Prostate gland (tissue), 2 donors: Measurements from ENCODE around the gene DUOX1.

Experiments
- CTCF ChIP-seq, 4 experiments: fragments of 200-600 bp in 2 of 4; fragments of 450-650 bp in 2 of 4; sonication (generic) in 2 of 4; IDR thresholded peaks; 1 replicate in 3 of 4; 2 replicates in 1 of 4; pipeline ENCODE4 v1.5.1; 2016 to 2019; ENCODE audit warnings: antibody characterized with exemption in 4 of 4, mild to moderate bottlenecking in 2 of 4, moderate library complexity in 2 of 4
- POLR2A ChIP-seq: fragments of 450-650 bp; IDR thresholded peaks from one replicate; pipeline ENCODE4 v1.6.1; 2016; ENCODE audit warnings: antibody characterized with exemption, mild to moderate bottlenecking
- POLR2AphosphoS5 ChIP-seq: sonication (generic); formaldehyde crosslinking; IDR thresholded peaks from one replicate; pipeline ENCODE4 v1.6.1; 2017; ENCODE audit warnings: antibody characterized with exemption

GRCh38 chr15:45156744-45157455 lies 27.1 kb downstream of the DUOX1 start:
- TF ChIP-seq POLR2A, result no peak
- TF ChIP-seq CTCF (IDR thresholded peaks at IDR 0.05), result no peak
- TF ChIP-seq POLR2AphosphoS5, result no peak
